CD14-positive monocyte (primary cell): ENCODE measurements around the gene HACD4. TPM values are rescaled to one million over a fixed set of nuclear protein-coding genes. Genes with fewer than 3 reads are reported as not detected.

Experiments used
- DNase-seq, 3 donors: peaks; one replicate each; pipeline ENCODE4 v3.0.0-alpha.2; 2011 to 2022
- H2AFZ ChIP-seq: 2 replicates; pipeline ENCODE4 v1.6.0; 2012; ENCODE audit warnings: mild to moderate bottlenecking, low read depth, low read length, inconsistent platforms; ENCODE audit not compliant: insufficient read depth, poor library complexity, severe bottlenecking
- H3K27ac ChIP-seq, 2 donors: 1 replicate in 1 of 2; 2 replicates in 1 of 2; pipeline ENCODE4 v1.5.1; 2012 to 2013; ENCODE audit warnings: low read length in 2 of 2, control low read depth in 1 of 2, inconsistent platforms in 1 of 2, low read depth in 1 of 2, mild to moderate bottlenecking in 1 of 2
- H3K27me3 ChIP-seq, 2 donors: one replicate each; pipeline versions ENCODE4 v1.6.0 to v1.6.1; 2011 to 2013; ENCODE audit warnings: low read length in 2 of 2; ENCODE audit not compliant: control insufficient read depth in 2 of 2, insufficient read depth in 2 of 2
- H3K36me3 ChIP-seq, 2 donors: replicated peaks in 1 of 2; 1 replicate in 1 of 2; 2 replicates in 1 of 2; pipeline versions ENCODE4 v1.5.1 to v1.6.1; 2012 to 2013; ENCODE audit warnings: low read length in 2 of 2, control low read depth in 1 of 2, inconsistent platforms in 1 of 2, mild to moderate bottlenecking in 1 of 2; ENCODE audit not compliant: insufficient read depth in 2 of 2, control insufficient read depth in 1 of 2
- H3K4me1 ChIP-seq, 2 donors: 1 replicate in 1 of 2; 2 replicates in 1 of 2; pipeline versions ENCODE4 v1.5.1 to v1.6.1; 2012 to 2013; ENCODE audit warnings: low read length in 2 of 2, control low read depth in 1 of 2, inconsistent platforms in 1 of 2, mild to moderate bottlenecking in 1 of 2, moderate library complexity in 1 of 2; ENCODE audit not compliant: insufficient read depth in 2 of 2, control insufficient read depth in 1 of 2
- H3K4me2 ChIP-seq: replicated peaks from 2 replicates; pipeline ENCODE3; 2012; ENCODE audit warnings: low read length, moderate library complexity, mild to moderate bottlenecking; ENCODE audit not compliant: poor library complexity, severe bottlenecking; ENCODE audit errors: extremely low read depth
- H3K4me3 ChIP-seq, 3 experiments: fragments of 200-600 bp in 1 of 3; sonication (generic) in 1 of 3; replicated peaks in 1 of 3; 1 replicate in 2 of 3; 2 replicates in 1 of 3; pipeline ENCODE4 v1.5.1; 2011 to 2013; ENCODE audit warnings: low read length in 3 of 3, mild to moderate bottlenecking in 3 of 3, control low read depth in 2 of 3, low read depth in 2 of 3, inconsistent platforms in 1 of 3, moderate library complexity in 1 of 3
- H3K79me2 ChIP-seq: 2 replicates; pipeline ENCODE4 v1.6.0; 2012; ENCODE audit warnings: mild to moderate bottlenecking, control low read depth, inconsistent platforms, low read length, moderate library complexity; ENCODE audit not compliant: insufficient read depth
- H3K9ac ChIP-seq: 2 replicates; pipeline ENCODE4 v1.6.0; 2017; ENCODE audit warnings: low read length, mild to moderate bottlenecking; ENCODE audit not compliant: insufficient read depth, poor library complexity, severe bottlenecking
- H3K9me3 ChIP-seq, 2 donors: replicated peaks in 1 of 2; 1 replicate in 1 of 2; 2 replicates in 1 of 2; pipeline versions ENCODE4 v1.5.1 to v1.6.1; 2012 to 2013; ENCODE audit warnings: low read length in 2 of 2, control low read depth in 1 of 2; ENCODE audit not compliant: control insufficient read depth in 1 of 2, insufficient read depth in 1 of 2
- H4K20me1 ChIP-seq: 2 replicates; pipeline ENCODE4 v1.6.0; 2012; ENCODE audit warnings: mild to moderate bottlenecking, low read length, control low read depth, moderate library complexity; ENCODE audit not compliant: insufficient read depth
- H3K27ac Mint-ChIP-seq, 7 donors: one replicate each; pipeline ENCODE4 v1.8.0; 2020; ENCODE audit warnings: mild to moderate bottlenecking in 7 of 7, mixed read lengths in 7 of 7, moderate library complexity in 6 of 7, inconsistent platforms in 2 of 7
- H3K27me3 Mint-ChIP-seq, 3 donors: one replicate each; pipeline ENCODE4 v1.8.0; 2021 to 2022; ENCODE audit warnings: low read depth in 3 of 3, mild to moderate bottlenecking in 3 of 3, mixed read lengths in 3 of 3, moderate library complexity in 3 of 3, inconsistent platforms in 1 of 3
- H3K36me3 Mint-ChIP-seq, 2 donors: one replicate each; pipeline ENCODE4 v1.8.0; 2020; ENCODE audit warnings: mixed read lengths in 2 of 2, inconsistent platforms in 1 of 2, mild to moderate bottlenecking in 1 of 2
- H3K4me1 Mint-ChIP-seq: one replicate; pipeline ENCODE4 v1.8.0; 2020; ENCODE audit warnings: mild to moderate bottlenecking, mixed read lengths
- H3K4me3 Mint-ChIP-seq, 2 donors: one replicate each; pipeline ENCODE4 v1.8.0; 2020; ENCODE audit warnings: mild to moderate bottlenecking in 2 of 2, mixed read lengths in 2 of 2, moderate library complexity in 1 of 2
- H3K9me3 Mint-ChIP-seq, 7 donors: one replicate each; pipeline ENCODE4 v1.8.0; 2020 to 2022; ENCODE audit warnings: mixed read lengths in 7 of 7, mild to moderate bottlenecking in 6 of 7, moderate library complexity in 6 of 7, inconsistent platforms in 2 of 7
- CTCF ChIP-seq: fragments of 200-600 bp; IDR thresholded peaks from one replicate; pipeline ENCODE4 v1.8.0; 2022; ENCODE audit warnings: antibody characterized with exemption, mild to moderate bottlenecking
- whole genome bisulfite sequencing: methylation state at CpG from one replicate; pipeline ENCODE4 v1.1.5; 2013; ENCODE audit warnings: missing lambda C conversion rate; ENCODE audit not compliant: insufficient coverage; 5-methylcytosine and 5-hydroxymethylcytosine counted together
- intact Hi-C, 2 donors: fragments of 100-400 bp; cut with micrococcal nuclease; formaldehyde crosslinking; loops; one replicate each; pipeline versions ENCODE4 v1.15.0 to v1.15.1; 2023
- polyA plus RNA-seq, 3 donors: library from polyadenylated mRNA; depleted of rRNA in 1 of 3; unstranded in 2 of 3; stranded (reverse) in 1 of 3; fragments of 300-500 nt in 2 of 3; fragments of >200 nt in 1 of 3; fragmentation: Illumina TruSeq in 2 of 3; gene quantifications; 1 replicate in 2 of 3; 2 replicates in 1 of 3; pipeline ENCODE4 v1.2.3, GENCODE V29; 2012 to 2021

HACD4 gene
- polyA plus RNA-seq, 3 donors, result 23.9 to 28.7 (median 27.5) TPM

GRCh38 chr9:21070171-21070571, 38.7 kb upstream of the HACD4 start:
- Histone ChIP-seq H3K27ac (no peak overlapping the region), H4K20me1 (no peaks in the 10 kb centered on the region), H3K4me1 (peaks cover 5 to 8% of the 10 kb centered on the region in 2 donors), H2AFZ (peak overlapping the region; percentile 46), H3K79me2 (no peaks in the 10 kb centered on the region), H3K36me3 (no peaks in the 10 kb centered on the region), H3K27me3 (no peaks in the 10 kb centered on the region), H3K9ac (no peak overlapping the region), H3K9me3 (no peaks in the 10 kb centered on the region), H3K4me2 (peak overlapping the region; percentile 36), H3K4me3 (peak overlapping the region in 1 of 3 experiments; percentile 23)
- Mint-ChIP-seq H3K36me3 (no peaks in the 10 kb centered on the region), H3K27me3 (peaks cover 0 to 3% (median 2%) of the 10 kb centered on the region in 3 donors), H3K27ac (no peak overlapping the region), H3K9me3 (peaks cover 0 to 2% (median 0%) of the 10 kb centered on the region in 7 donors), H3K4me1 (peaks cover 12% of the 10 kb centered on the region), H3K4me3 (peak overlapping the region in 1 of 2 donors; percentile 47)
- peak; percentile 37 for TF ChIP-seq CTCF
- 0% methylated on average over 3 of the region's 4 CpGs for WGBS
- peak in 1 of 3 donors; percentile 9 for DNase-seq
- intact Hi-C loops, result no loop called here

- no peak overlapping the region for H3K4me3 ChIP-seq
- no peaks in the 10 kb centered on the region for H4K20me1 ChIP-seq
- Mint-ChIP-seq H3K4me1 (peaks cover 10% of the 10 kb centered on the region), H3K27ac (peak overlapping the region in 1 of 7 donors; percentile 40), H3K36me3 (no peaks in the 10 kb centered on the region), H3K9me3 (peaks cover 0 to 3% (median 0%) of the 10 kb centered on the region in 7 donors), H3K4me3 (no peak overlapping the region), H3K27me3 (no peaks in the 10 kb centered on the region)
- no peak overlapping the region for H3K9ac ChIP-seq
- TF ChIP-seq CTCF, result no peak
- H3K27me3 ChIP-seq, result no peaks in the 10 kb centered on the region
- no peaks in the 10 kb centered on the region for H3K9me3 ChIP-seq
- DNase-seq, result no peak
- peaks cover 4 to 7% of the 10 kb centered on the region in 2 donors for H3K4me1 ChIP-seq
- H3K79me2 ChIP-seq, result no peaks in the 10 kb centered on the region
- intact Hi-C loops, result no loop called here
- H3K4me2 ChIP-seq, result no peak overlapping the region
- WGBS, result 0% methylated on average over 1 of the region's 2 CpGs
- H3K27ac ChIP-seq, result no peak overlapping the region
- H3K36me3 ChIP-seq, result no peaks in the 10 kb centered on the region
- no peak overlapping the region for H2AFZ ChIP-seq
Observed at GRCh38 chr9:21060919-21061561, 29.6 kb upstream of the HACD4 start.
